ENCODE results near the gene RAB32.

The RAB32 gene

DNA sequence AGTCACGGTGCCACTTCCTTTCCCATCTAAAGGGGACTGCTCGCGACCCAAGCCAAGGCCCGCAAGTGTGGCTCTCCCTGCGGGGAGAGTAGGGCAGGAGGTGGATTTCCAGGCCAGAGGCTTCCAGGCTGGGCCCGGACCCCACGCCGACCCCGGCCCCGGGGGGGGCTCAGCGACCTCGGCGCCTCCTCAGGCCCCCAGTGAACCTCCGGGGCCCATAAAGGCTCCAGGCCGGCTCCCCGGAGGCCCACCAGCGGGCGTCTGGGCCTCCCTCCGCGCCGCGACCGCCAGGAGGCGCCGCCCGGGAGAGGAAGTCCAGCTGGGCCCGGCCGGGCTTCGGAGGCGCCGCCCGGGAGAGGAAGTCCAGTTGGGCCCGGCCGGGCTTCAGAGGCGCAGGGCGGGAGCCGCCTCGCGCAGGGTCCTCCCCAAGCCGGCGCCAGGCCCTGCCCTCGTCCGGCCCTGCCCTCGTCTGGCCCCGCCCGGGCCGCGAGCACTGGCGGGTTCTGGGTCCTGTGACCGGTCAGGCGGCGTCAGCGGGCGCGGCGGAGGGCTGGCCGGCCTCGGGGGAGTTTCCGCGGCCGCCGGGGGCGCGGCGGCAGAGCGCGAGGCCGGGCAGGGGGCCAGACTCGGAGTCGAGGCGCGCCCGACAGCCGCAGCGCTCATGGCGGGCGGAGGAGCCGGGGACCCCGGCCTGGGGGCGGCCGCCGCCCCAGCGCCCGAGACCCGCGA is at the start of gene RAB32:
TSS of gene RAB32 (plus strand) at position 623 of the 729 bp plus-strand sequence. CDS start at position 662, 39 bp downstream.
- ATAC-seq (ENCODE audit: insufficient read depth, low read depth): no peak
- Histone ChIP-seq H3K4me1 (ENCODE audit: insufficient read depth, low read length) (no peaks in the 10 kb centered on the region), H3K36me3 (ENCODE audit: insufficient read depth, low read length) (no peaks in the 10 kb centered on the region), H4K20me1 (ENCODE audit: insufficient read depth, low read length) (no peaks in the 10 kb centered on the region), H3K4me2 (ENCODE audit: insufficient read depth, low read length) (no peak within 1 kb of the TSS), H3K4me3 (ENCODE audit: low read depth in 1 of 2, low read length in 2 of 2) (no peak within 1 kb of the TSS), H3K9ac (ENCODE audit: low read depth, low read length) (no peak within 1 kb of the TSS), H3K27ac (ENCODE audit: low read length) (no peak within 1 kb of the TSS), H2AFZ (ENCODE audit: low read depth, low read length) (no peak within 1 kb of the TSS), H3K27me3 (ENCODE audit: insufficient read depth, low read length, poor library complexity) (no peaks in the 10 kb centered on the region), H3K9me3 (ENCODE audit: insufficient read depth, low read length, severe bottlenecking) (no peaks in the 10 kb centered on the region), H3K79me2 (ENCODE audit: insufficient read depth, low read length) (no peaks in the 10 kb centered on the region)
- TF ChIP-seq CTCF (IDR thresholded peaks at IDR 0.05; ENCODE audit: borderline replicate concordance, extremely low read depth, low read length, poor library complexity, severe bottlenecking): no peak
- TF ChIP-seq EZH2 (IDR thresholded peaks at IDR 0.05; ENCODE audit: borderline replicate concordance, low read depth, low read length, severe bottlenecking): no peak
- no peak for DNase-seq

GRCh38 chr6:146498309-146498708 is 45.3 kb upstream of the RAB32 start:
- Histone ChIP-seq H3K36me3 (ENCODE audit: insufficient read depth, low read length) (no peaks in the 10 kb centered on the region), H3K27ac (ENCODE audit: low read length) (no peak overlapping the region), H3K9me3 (ENCODE audit: insufficient read depth, low read length, severe bottlenecking) (no peaks in the 10 kb centered on the region), H3K4me2 (ENCODE audit: insufficient read depth, low read length) (no peak overlapping the region), H4K20me1 (ENCODE audit: insufficient read depth, low read length) (no peaks in the 10 kb centered on the region), H3K79me2 (ENCODE audit: insufficient read depth, low read length) (no peaks in the 10 kb centered on the region), H3K4me3 (ENCODE audit: low read depth in 1 of 2, low read length in 2 of 2) (no peak overlapping the region), H3K9ac (ENCODE audit: low read depth, low read length) (no peak overlapping the region), H3K4me1 (ENCODE audit: insufficient read depth, low read length) (no peaks in the 10 kb centered on the region), H2AFZ (ENCODE audit: low read depth, low read length) (no peak overlapping the region), H3K27me3 (ENCODE audit: insufficient read depth, low read length, poor library complexity) (no peaks in the 10 kb centered on the region)
- ATAC-seq (ENCODE audit: insufficient read depth, low read depth) (no peak), DNase-seq (no peak)
- TF ChIP-seq CTCF (IDR thresholded peaks at IDR 0.05; ENCODE audit: borderline replicate concordance, extremely low read depth, low read length, poor library complexity, severe bottlenecking) (no peak), EZH2 (IDR thresholded peaks at IDR 0.05; ENCODE audit: borderline replicate concordance, low read depth, low read length, severe bottlenecking) (no peak)

DNA sequence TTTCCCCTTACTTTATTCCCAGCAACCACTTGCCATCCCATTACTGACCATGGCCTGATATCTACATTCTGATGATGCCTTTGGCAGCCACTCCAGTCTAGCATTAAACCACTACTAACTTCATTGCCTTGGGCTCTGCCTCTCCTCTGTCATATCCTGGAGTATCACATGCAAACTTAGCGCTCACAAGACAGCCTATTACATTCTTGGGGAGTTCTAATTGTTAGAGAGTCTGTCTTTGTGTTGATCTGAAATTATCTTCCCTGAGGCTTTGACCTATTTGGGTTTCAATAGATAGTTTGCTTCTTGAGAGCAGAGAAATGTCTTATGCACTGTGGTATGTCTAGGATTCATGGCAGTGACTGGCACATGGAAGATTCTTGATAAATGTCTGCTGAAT is 40.5 kb upstream of the RAB32 start:
- TF ChIP-seq EZH2 (IDR thresholded peaks at IDR 0.05; ENCODE audit: borderline replicate concordance, low read depth, low read length, severe bottlenecking) (no peak), CTCF (IDR thresholded peaks at IDR 0.05; ENCODE audit: borderline replicate concordance, extremely low read depth, low read length, poor library complexity, severe bottlenecking) (no peak)
- Histone ChIP-seq H3K36me3 (ENCODE audit: insufficient read depth, low read length) (no peaks in the 10 kb centered on the region), H3K4me3 (ENCODE audit: low read depth in 1 of 2, low read length in 2 of 2) (no peak overlapping the region), H2AFZ (ENCODE audit: low read depth, low read length) (no peak overlapping the region), H3K9ac (ENCODE audit: low read depth, low read length) (no peak overlapping the region), H3K27me3 (ENCODE audit: insufficient read depth, low read length, poor library complexity) (no peaks in the 10 kb centered on the region), H3K4me1 (ENCODE audit: insufficient read depth, low read length) (no peaks in the 10 kb centered on the region), H3K27ac (ENCODE audit: low read length) (no peak overlapping the region), H3K79me2 (ENCODE audit: insufficient read depth, low read length) (no peaks in the 10 kb centered on the region), H4K20me1 (ENCODE audit: insufficient read depth, low read length) (no peaks in the 10 kb centered on the region), H3K9me3 (ENCODE audit: insufficient read depth, low read length, severe bottlenecking) (no peaks in the 10 kb centered on the region), H3K4me2 (ENCODE audit: insufficient read depth, low read length) (no peak overlapping the region)
- DNase-seq: no peak
- no peak for ATAC-seq (ENCODE audit: insufficient read depth, low read depth)
